Measurements from ENCODE around the gene TMEM156.

Gene TMEM156

GRCh38 chr4:39030725-39031124 is 1.5 kb downstream of the TMEM156 start:
- Histone ChIP-seq H3K9me3 (ENCODE audit: severe bottlenecking) (no peaks in the 10 kb centered on the region), H3K4me1 (ENCODE audit: insufficient read depth, poor library complexity, severe bottlenecking) (peaks cover 54% of the 10 kb centered on the region), H3K4me3 (ENCODE audit: severe bottlenecking) (peak overlapping the region; percentile 32), H3K27ac (ENCODE audit: poor library complexity, severe bottlenecking) (peak overlapping the region; percentile 95), H3K36me3 (ENCODE audit: low read depth) (peaks cover 17% of the 10 kb centered on the region), H3K27me3 (ENCODE audit: insufficient read depth, poor library complexity, severe bottlenecking) (no peaks in the 10 kb centered on the region)
- no peak for TF ChIP-seq CTCF (IDR thresholded peaks at IDR 0.05; ENCODE audit: poor library complexity, severe bottlenecking)
- no peak for ATAC-seq (ENCODE audit: low read depth)
- no peak for DNase-seq (ENCODE audit: low spot score)

- H3K4me3 ChIP-seq (ENCODE audit: severe bottlenecking), result peak overlapping the region; percentile 32
- peaks cover 17% of the 10 kb centered on the region for H3K36me3 ChIP-seq (ENCODE audit: low read depth)
- H3K9me3 ChIP-seq (ENCODE audit: severe bottlenecking), result no peaks in the 10 kb centered on the region
- peaks cover 52% of the 10 kb centered on the region for H3K4me1 ChIP-seq (ENCODE audit: insufficient read depth, poor library complexity, severe bottlenecking)
- peak; percentile 20 for TF ChIP-seq CTCF (IDR thresholded peaks at IDR 0.05; ENCODE audit: poor library complexity, severe bottlenecking)
- DNase-seq (ENCODE audit: low spot score) (no peak), ATAC-seq (ENCODE audit: low read depth) (peak; percentile 35; the same call in 2 of the 3 replicates)
- H3K27me3 ChIP-seq (ENCODE audit: insufficient read depth, poor library complexity, severe bottlenecking), result no peaks in the 10 kb centered on the region
- peak overlapping the region; percentile 95 for H3K27ac ChIP-seq (ENCODE audit: poor library complexity, severe bottlenecking)
Measured at GRCh38 chr4:39029752-39030694, 2.2 kb downstream of the TMEM156 start.

- DNase-seq (ENCODE audit: low spot score) (no peak), ATAC-seq (ENCODE audit: low read depth) (no peak)
- H3K4me1 ChIP-seq (ENCODE audit: insufficient read depth, poor library complexity, severe bottlenecking), result peaks cover 47% of the 10 kb centered on the region
- no peaks in the 10 kb centered on the region for H3K9me3 ChIP-seq (ENCODE audit: severe bottlenecking)
- H3K36me3 ChIP-seq (ENCODE audit: low read depth), result peaks cover 42% of the 10 kb centered on the region
- H3K27ac ChIP-seq (ENCODE audit: poor library complexity, severe bottlenecking), result peak overlapping the region; percentile 95
- no peak overlapping the region for H3K4me3 ChIP-seq (ENCODE audit: severe bottlenecking)
- H3K27me3 ChIP-seq (ENCODE audit: insufficient read depth, poor library complexity, severe bottlenecking), result no peaks in the 10 kb centered on the region
- TF ChIP-seq CTCF (IDR thresholded peaks at IDR 0.05; ENCODE audit: poor library complexity, severe bottlenecking), result no peak
Measured at GRCh38 chr4:39026096-39026495, 6.1 kb downstream of the TMEM156 start.

- Histone ChIP-seq H3K27me3 (ENCODE audit: insufficient read depth, poor library complexity, severe bottlenecking) (no peaks in the 10 kb centered on the region), H3K36me3 (ENCODE audit: low read depth) (peaks cover 42% of the 10 kb centered on the region), H3K4me3 (ENCODE audit: severe bottlenecking) (no peak overlapping the region), H3K4me1 (ENCODE audit: insufficient read depth, poor library complexity, severe bottlenecking) (peaks cover 47% of the 10 kb centered on the region), H3K27ac (ENCODE audit: poor library complexity, severe bottlenecking) (peak overlapping the region; percentile 95), H3K9me3 (ENCODE audit: severe bottlenecking) (no peaks in the 10 kb centered on the region)
- no peak for TF ChIP-seq CTCF (IDR thresholded peaks at IDR 0.05; ENCODE audit: poor library complexity, severe bottlenecking)
- DNase-seq (ENCODE audit: low spot score), result no peak
- no peak for ATAC-seq (ENCODE audit: low read depth)
Measured at GRCh38 chr4:39025552-39026085, 6.6 kb downstream of the TMEM156 start.
